Anterior cingulate cortex (tissue), 58 donors: ENCODE data around the gene GPR52.

Source experiments
- DNase-seq, 58 donors: peaks; one replicate each; lab custom pipeline; 2025; lab: John Stamatoyannopoulos, UW

Gene GPR52

GRCh38 chr1:174465855-174466254 is 18.1 kb downstream of the GPR52 start:
- no peak for DNase-seq

DNA sequence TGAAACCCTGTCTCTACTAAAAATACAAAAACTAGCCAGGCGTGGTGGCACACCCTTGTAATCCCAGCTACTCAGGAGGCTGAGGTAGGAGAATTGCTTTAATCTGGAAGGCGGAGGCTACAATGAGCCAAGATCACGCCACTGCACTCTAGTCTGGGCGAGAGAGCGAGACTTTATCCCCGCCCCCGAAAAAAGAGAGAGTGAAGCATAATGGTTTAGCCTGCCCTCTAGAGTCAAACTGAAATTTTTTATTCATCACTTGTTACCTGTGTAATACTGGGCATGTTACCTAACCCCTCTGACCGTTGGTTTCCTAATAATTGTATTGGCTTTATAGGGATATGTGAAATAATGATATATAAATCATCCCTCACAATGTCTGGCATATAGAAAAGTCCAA is 18.8 kb downstream of the GPR52 start:
- DNase-seq: no peak

- no peak for DNase-seq
These were observed 21.3 kb downstream of the GPR52 start for GRCh38 chr1:174469052-174469451.

DNA sequence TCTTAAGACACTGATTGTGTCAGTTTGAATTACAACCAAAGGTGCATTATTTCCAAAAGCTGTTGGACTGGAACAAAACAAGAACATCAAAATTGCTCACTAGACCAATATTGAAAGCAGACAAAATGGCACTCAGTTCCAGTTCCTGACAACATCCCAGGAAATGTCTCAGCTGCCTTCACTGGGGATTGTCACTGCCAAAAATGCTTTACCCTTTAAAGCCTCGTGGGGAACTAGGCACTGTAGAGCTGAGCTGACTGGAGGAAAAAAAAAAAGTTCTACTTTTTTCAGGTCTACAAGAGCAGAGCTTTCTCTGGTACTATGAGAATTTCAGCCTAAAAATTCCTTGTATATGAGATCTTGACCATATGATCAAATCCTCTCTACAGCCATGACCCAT is 21.9 kb downstream of the GPR52 start:
- no peak for DNase-seq

DNA sequence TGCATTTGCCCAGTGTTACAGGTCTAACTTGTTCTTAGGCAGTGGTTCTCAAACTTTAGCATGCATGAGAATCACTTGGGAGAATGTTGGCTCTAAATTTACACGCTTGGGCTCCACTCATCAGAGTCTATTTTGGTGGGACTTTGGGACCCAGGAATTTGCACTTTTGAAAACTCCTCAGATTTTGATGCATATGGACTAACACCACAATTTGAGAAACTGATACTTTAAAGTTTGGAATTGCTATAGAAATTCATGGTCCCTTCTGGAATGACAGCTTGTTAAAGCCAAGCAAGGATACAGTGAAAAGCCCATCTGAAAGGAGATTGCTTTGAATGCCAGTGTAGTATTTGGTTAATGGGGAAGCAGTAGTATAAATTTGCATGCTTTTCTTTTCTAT is 31.5 kb downstream of the GPR52 start:
- no peak for DNase-seq

GRCh38 chr1:174480324-174480723 is 32.6 kb downstream of the GPR52 start:
- no peak for DNase-seq

GRCh38 chr1:174491606-174492005 is 43.8 kb downstream of the GPR52 start:
- no peak for DNase-seq

- DNase-seq: no peak
These were observed 49.7 kb downstream of the GPR52 start for GRCh38 chr1:174497478-174497877.
